Natural killer cell (primary cell): ENCODE measurements around the gene ARSB. TPM values are rescaled to one million over a fixed set of nuclear protein-coding genes. Genes with fewer than 3 reads are reported as not detected.
"Not testable (repeated sequence)": the region's sequence is repeated elsewhere in the genome, so short reads cannot be mapped to it uniquely, and the experiment has no call there.

Source experiments
- ATAC-seq, 3 donors: fragments of 150-1000 bp in 2 of 3; fragments of 200-7000 bp in 1 of 3; cut with Tn5 transposase; 1 replicate in 1 of 3; 2 replicates in 2 of 3; pipeline ENCODE4 v1.10.0; 2021; ENCODE audit warnings: mild to moderate bottlenecking in 2 of 3, moderate library complexity in 2 of 3
- DNase-seq, 2 donors: peaks; one replicate each; pipeline versions ENCODE4 v3.0.0 to v3.0.0-alpha.2; 2013 to 2021; ENCODE audit warnings: mixed read lengths in 1 of 2
- H3K27ac ChIP-seq: one replicate; pipeline ENCODE4 v1.5.1; 2013; ENCODE audit warnings: mild to moderate bottlenecking, low read length
- H3K27me3 ChIP-seq: one replicate; pipeline ENCODE4 v1.6.1; 2013; ENCODE audit warnings: low read length; ENCODE audit not compliant: control insufficient read depth, insufficient read depth
- H3K36me3 ChIP-seq: one replicate; pipeline ENCODE4 v1.6.1; 2013; ENCODE audit warnings: low read length; ENCODE audit not compliant: control insufficient read depth, insufficient read depth
- H3K4me1 ChIP-seq: one replicate; pipeline ENCODE4 v1.6.1; 2013; ENCODE audit warnings: low read length; ENCODE audit not compliant: control insufficient read depth, insufficient read depth
- H3K4me3 ChIP-seq: one replicate; pipeline ENCODE4 v1.5.1; 2013; ENCODE audit warnings: low read length
- H3K9me3 ChIP-seq: one replicate; pipeline ENCODE4 v1.6.1; 2013; ENCODE audit warnings: low read length; ENCODE audit not compliant: control insufficient read depth, insufficient read depth
- H3K27ac Mint-ChIP-seq, 2 donors: one replicate each; pipeline ENCODE4 v1.8.0; 2022; ENCODE audit warnings: mild to moderate bottlenecking in 2 of 2, mixed read lengths in 2 of 2, moderate library complexity in 1 of 2
- H3K27me3 Mint-ChIP-seq, 2 donors: one replicate each; pipeline ENCODE4 v1.8.0; 2022; ENCODE audit warnings: low read depth in 2 of 2, mixed read lengths in 2 of 2
- H3K36me3 Mint-ChIP-seq: one replicate; pipeline ENCODE4 v1.8.0; 2022; ENCODE audit warnings: mixed read lengths
- H3K4me1 Mint-ChIP-seq, 2 donors: one replicate each; pipeline ENCODE4 v1.8.0; 2022; ENCODE audit warnings: mixed read lengths in 2 of 2
- H3K4me3 Mint-ChIP-seq: one replicate; pipeline ENCODE4 v1.8.0; 2022; ENCODE audit warnings: mild to moderate bottlenecking, moderate library complexity, mixed read lengths
- H3K9me3 Mint-ChIP-seq, 2 donors: one replicate each; pipeline ENCODE4 v1.8.0; 2022; ENCODE audit warnings: mixed read lengths in 2 of 2
- WGBS: methylation state at CpG from one replicate; pipeline ENCODE4 v1.1.7; 2013; ENCODE audit warnings: missing lambda C conversion rate; ENCODE audit not compliant: insufficient coverage; 5-methylcytosine and 5-hydroxymethylcytosine counted together
- intact Hi-C: fragments of 100-400 bp; cut with micrococcal nuclease; formaldehyde crosslinking; loops from one replicate; pipeline ENCODE4 v1.14.2; 2022
- total RNA-seq, 4 donors: library from RNA; stranded (reverse); fragments of 120-200 nt in 1 of 4; gene quantifications; one replicate each; pipeline versions ENCODE4 v1.2.3 to v1.2.4, GENCODE V29; 2013 to 2022
- TF ChIP-seq, protein P1 (sequence below): fragments of 200-600 bp; IDR thresholded peaks from one replicate; pipeline ENCODE4 v1.8.0; 2022; ENCODE audit warnings: antibody characterized with exemption

The ARSB gene
- total RNA-seq, 3 donors from 2014 or later (not counting 1 experiment from before 2014, with no cell fraction given): 8.6 to 12.8 (median 8.9) TPM

- Mint-ChIP-seq H3K4me1 (no peaks in the 10 kb centered on the region), H3K36me3 (no peaks in the 10 kb centered on the region), H3K4me3 (no peak overlapping the region), H3K9me3 (no peaks in the 10 kb centered on the region), H3K27ac (no peak overlapping the region), H3K27me3 (peaks cover 0 to 6% of the 10 kb centered on the region in 2 donors)
- Histone ChIP-seq H3K27ac (no peak overlapping the region), H3K27me3 (no peaks in the 10 kb centered on the region), H3K4me3 (no peak overlapping the region), H3K4me1 (peaks cover 4% of the 10 kb centered on the region), H3K36me3 (no peaks in the 10 kb centered on the region), H3K9me3 (no peaks in the 10 kb centered on the region)
- intact Hi-C loops: no loop called here
- DNase-seq (no peak), ATAC-seq (no peak)
- TF ChIP-seq, protein P1, sequence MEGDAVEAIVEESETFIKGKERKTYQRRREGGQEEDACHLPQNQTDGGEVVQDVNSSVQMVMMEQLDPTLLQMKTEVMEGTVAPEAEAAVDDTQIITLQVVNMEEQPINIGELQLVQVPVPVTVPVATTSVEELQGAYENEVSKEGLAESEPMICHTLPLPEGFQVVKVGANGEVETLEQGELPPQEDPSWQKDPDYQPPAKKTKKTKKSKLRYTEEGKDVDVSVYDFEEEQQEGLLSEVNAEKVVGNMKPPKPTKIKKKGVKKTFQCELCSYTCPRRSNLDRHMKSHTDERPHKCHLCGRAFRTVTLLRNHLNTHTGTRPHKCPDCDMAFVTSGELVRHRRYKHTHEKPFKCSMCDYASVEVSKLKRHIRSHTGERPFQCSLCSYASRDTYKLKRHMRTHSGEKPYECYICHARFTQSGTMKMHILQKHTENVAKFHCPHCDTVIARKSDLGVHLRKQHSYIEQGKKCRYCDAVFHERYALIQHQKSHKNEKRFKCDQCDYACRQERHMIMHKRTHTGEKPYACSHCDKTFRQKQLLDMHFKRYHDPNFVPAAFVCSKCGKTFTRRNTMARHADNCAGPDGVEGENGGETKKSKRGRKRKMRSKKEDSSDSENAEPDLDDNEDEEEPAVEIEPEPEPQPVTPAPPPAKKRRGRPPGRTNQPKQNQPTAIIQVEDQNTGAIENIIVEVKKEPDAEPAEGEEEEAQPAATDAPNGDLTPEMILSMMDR: no peak
- 85% methylated on average over 7 of the region's 7 CpGs for WGBS
These were observed 219.2 kb downstream of the ARSB start for GRCh38 chr5:78765756-78766411.

- ATAC-seq (no peak), DNase-seq (no peak)
- Mint-ChIP-seq H3K9me3 (no peaks in the 10 kb centered on the region), H3K27me3 (peaks cover 0 to 6% of the 10 kb centered on the region in 2 donors), H3K27ac (no peak overlapping the region), H3K4me1 (no peaks in the 10 kb centered on the region), H3K36me3 (no peaks in the 10 kb centered on the region), H3K4me3 (no peak overlapping the region)
- 91% methylated on average over 5 of the region's 5 CpGs for WGBS
- TF ChIP-seq, protein P1: no peak
- intact Hi-C loops: no loop called here
- H3K4me1 ChIP-seq: peaks cover 6% of the 10 kb centered on the region
- H3K36me3 ChIP-seq: no peaks in the 10 kb centered on the region
- H3K9me3 ChIP-seq: no peaks in the 10 kb centered on the region
- no peak overlapping the region for H3K4me3 ChIP-seq
- H3K27ac ChIP-seq: no peak overlapping the region
- no peaks in the 10 kb centered on the region for H3K27me3 ChIP-seq
These were observed 220.0 kb downstream of the ARSB start for GRCh38 chr5:78765116-78765515.

DNA sequence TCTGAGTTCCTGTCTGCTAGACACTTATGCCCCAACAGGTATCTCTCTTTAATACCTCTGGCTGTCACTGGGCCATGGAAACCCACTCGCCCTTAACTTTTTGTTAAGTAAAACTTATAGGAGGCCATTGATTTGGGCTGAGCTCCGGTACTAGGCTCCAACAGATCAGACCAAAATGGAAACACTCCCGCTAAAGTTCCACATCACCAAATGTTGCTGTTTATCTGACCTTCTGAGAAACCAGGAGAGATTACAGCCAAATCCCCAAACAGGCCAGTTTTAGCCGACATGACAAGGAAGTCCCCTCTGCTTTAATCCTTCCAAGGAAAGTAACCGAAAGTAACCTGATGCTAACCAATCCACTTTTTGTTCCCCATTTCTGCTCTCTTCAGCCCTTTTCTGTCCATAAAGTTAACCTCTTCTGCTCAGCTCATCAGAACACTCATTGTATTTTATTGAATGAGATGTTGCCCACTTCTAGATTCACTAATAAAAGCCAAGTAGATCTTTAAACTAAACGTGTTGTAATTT, 221.4 kb downstream of the ARSB start:
- H3K4me1 ChIP-seq: peaks cover 7% of the 10 kb centered on the region
- Mint-ChIP-seq H3K27me3 (peaks cover 0 to 6% of the 10 kb centered on the region in 2 donors), H3K9me3 (no peaks in the 10 kb centered on the region), H3K36me3 (no peaks in the 10 kb centered on the region), H3K4me1 (no peaks in the 10 kb centered on the region), H3K27ac (no peak overlapping the region), H3K4me3 (no peak overlapping the region)
- ATAC-seq (no peak), DNase-seq (no peak)
- H3K9me3 ChIP-seq: no peaks in the 10 kb centered on the region
- WGBS: 80% methylated on average over 6 of the region's 6 CpGs
- TF ChIP-seq, protein P1: no peak
- H3K27me3 ChIP-seq: no peaks in the 10 kb centered on the region
- H3K36me3 ChIP-seq: no peaks in the 10 kb centered on the region
- no peak overlapping the region for H3K4me3 ChIP-seq
- no peak overlapping the region for H3K27ac ChIP-seq
- intact Hi-C loops: no loop called here

DNA sequence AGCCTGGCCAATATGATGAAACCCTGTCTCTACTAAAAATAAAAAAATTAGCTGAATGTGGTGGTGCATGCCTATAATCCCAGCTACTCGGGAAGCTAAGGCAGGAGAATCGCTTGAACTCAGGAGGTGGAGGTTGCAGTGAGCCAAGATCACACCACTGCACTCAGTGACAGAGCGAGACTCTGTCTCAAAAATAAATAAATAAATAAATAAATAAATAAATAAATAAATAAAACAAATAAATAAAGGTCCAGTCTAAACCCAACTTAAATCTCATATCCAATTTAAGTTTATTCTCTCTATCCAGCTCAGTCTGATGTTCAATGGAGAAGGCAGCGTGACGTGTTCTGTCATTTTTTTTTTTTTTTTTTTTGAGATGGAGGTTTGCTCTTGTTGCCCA, 222.4 kb downstream of the ARSB start:
- H3K4me1 ChIP-seq: not testable (repeated sequence)
- WGBS: 100% methylated on average over 4 of the region's 5 CpGs

More for the DNA sequence above, 222.4 kb downstream of the ARSB start:
- H3K36me3 Mint-ChIP-seq, H3K9me3 ChIP-seq, DNase-seq, H3K27me3 ChIP-seq, H3K27me3 Mint-ChIP-seq, intact Hi-C loops, H3K4me3 Mint-ChIP-seq, H3K36me3 ChIP-seq, H3K27ac ChIP-seq, H3K9me3 Mint-ChIP-seq, H3K4me1 Mint-ChIP-seq, H3K27ac Mint-ChIP-seq, H3K4me3 ChIP-seq, ATAC-seq: not testable (repeated sequence)
